Coronary artery (tissue), 2 donors: ENCODE data around the gene C6orf62.
"Not testable (repeated sequence)": the region's sequence is repeated elsewhere in the genome, so short reads cannot be mapped to it uniquely, and the experiment has no call there.

Source experiments
- DNase-seq: peaks from one replicate; pipeline ENCODE4 v3.0.0-alpha.2; 2017; ENCODE audit warnings: low spot score
- H3K27ac ChIP-seq, 2 donors: fragments of 200-600 bp; sonication (generic); one replicate each; pipeline ENCODE4 v1.5.1; 2016 to 2019
- H3K4me3 ChIP-seq: fragments of 200-600 bp; sonication (generic); 2 replicates; pipeline ENCODE4 v1.5.1; 2016; ENCODE audit warnings: mild to moderate bottlenecking, moderate library complexity
- CTCF ChIP-seq: fragments of 200-600 bp; sonication (generic); IDR thresholded peaks from one replicate; pipeline ENCODE4 v1.5.1; 2019; ENCODE audit warnings: antibody characterized with exemption

C6orf62 gene

GRCh38 chr6:24709014-24709711 is 9.8 kb downstream of the C6orf62 start:
- DNase-seq: no peak
- TF ChIP-seq CTCF: no peak
- Histone ChIP-seq H3K27ac (no peak overlapping the region), H3K4me3 (no peak overlapping the region)

DNA sequence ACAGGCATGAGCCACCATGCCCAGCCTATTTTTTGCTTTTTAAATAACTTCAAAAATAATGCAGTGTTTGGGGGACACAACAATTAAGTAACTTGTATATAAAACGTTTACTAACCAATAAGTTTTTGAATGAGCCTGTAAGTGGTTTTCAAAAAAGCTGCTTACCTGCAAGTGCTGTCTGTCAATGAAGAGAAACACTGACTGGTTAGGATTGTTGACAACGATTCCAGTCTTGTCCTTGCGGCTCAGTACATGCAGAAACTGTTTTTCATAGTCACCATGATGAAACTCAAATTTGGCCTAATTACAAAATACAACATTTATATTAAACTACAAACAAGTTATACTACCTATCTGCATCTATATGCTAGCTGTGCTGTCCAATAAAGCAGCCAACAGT is 10.3 kb downstream of the C6orf62 start:
- no peak for TF ChIP-seq CTCF
- Histone ChIP-seq H3K4me3 (no peak overlapping the region), H3K27ac (no peak overlapping the region)
- no peak for DNase-seq

DNA sequence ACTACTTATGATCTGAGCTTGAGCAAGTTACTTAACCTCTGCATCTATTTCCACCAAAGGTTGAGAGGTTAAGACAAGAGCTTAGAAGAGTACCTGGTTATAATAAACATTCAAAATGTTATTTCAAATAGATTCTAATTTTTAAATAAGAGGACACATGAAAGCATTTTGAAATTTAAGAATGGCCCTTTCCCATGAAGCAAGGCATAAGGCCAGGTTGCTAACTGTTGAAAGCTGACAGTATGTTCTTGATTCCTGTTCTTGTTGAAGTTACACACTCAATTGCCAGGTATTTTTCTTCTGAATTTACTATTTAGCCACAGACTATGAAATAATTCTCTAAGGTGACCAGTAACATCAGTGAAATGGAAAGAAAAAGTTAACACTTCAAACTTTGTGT is 14.5 kb downstream of the C6orf62 start:
- no peak for DNase-seq
- H3K27ac ChIP-seq: no peak overlapping the region
- TF ChIP-seq CTCF: no peak
- no peak overlapping the region for H3K4me3 ChIP-seq

DNA sequence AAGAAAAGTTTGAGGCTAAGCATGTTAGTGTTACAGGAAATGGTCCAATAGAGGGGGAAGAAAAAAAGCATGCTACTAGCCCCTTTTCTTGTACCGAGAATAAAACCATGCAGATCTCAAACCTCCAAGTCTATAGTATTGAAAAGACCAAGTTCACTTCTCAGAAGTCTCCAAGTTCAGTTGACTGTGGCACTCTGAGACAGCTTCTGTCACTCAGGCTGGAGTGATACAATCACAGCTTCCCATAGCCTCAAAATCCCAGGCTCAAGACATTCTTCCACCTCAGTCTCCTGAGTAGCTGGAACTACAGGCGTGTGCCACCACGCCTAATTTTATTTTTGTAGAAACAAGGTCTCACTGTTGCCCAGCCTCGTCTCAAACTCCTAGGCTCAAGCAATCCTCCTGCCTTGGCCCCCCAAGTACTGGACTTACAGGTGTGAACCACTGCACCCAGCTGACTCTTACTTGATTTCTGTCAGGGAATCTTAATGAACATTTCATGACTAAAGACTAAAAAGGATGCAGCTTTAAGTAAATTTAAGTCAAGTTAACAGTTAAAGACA is 16.2 kb downstream of the C6orf62 start:
- H3K27ac ChIP-seq: no peak overlapping the region
- DNase-seq: no peak
- TF ChIP-seq CTCF: no peak
- no peak overlapping the region for H3K4me3 ChIP-seq

GRCh38 chr6:24699521-24700359 is 19.2 kb downstream of the C6orf62 start:
- Histone ChIP-seq H3K27ac (no peak overlapping the region), H3K4me3 (no peak overlapping the region)
- no peak for TF ChIP-seq CTCF
- no peak for DNase-seq

GRCh38 chr6:24696097-24696496 is 22.9 kb downstream of the C6orf62 start:
- TF ChIP-seq CTCF: no peak
- DNase-seq: no peak
- H3K4me3 ChIP-seq: no peak overlapping the region
- H3K27ac ChIP-seq: no peak overlapping the region

GRCh38 chr6:24695635-24696034 is 23.3 kb downstream of the C6orf62 start:
- not testable (repeated sequence) for DNase-seq, H3K4me3 ChIP-seq, H3K27ac ChIP-seq
